NCI-H2171 treated with DMSO at 0.1 percent for 48 hours (cell line): ENCODE data around the gene AFF1.
"Not testable (repeated sequence)": the region's sequence is repeated elsewhere in the genome, so short reads cannot be mapped to it uniquely, and the experiment has no call there.

Source experiments
- DNase-seq: peaks from one replicate; lab custom pipeline; 2025; lab: John Stamatoyannopoulos, UW

Gene AFF1

GRCh38 chr4:87012265-87012953, 77.6 kb downstream of the AFF1 start:
- DNase-seq = no peak

GRCh38 chr4:87012954-87013308, 78.1 kb downstream of the AFF1 start:
- DNase-seq = not testable (repeated sequence)

- no peak for DNase-seq
These were observed 79.5 kb downstream of the AFF1 start for GRCh38 chr4:87014284-87014782.

- DNase-seq = no peak
These were observed 80.6 kb downstream of the AFF1 start for GRCh38 chr4:87015416-87015815.

GRCh38 chr4:87017580-87018342, 83.0 kb downstream of the AFF1 start:
- no peak for DNase-seq

GRCh38 chr4:87018753-87019152, 83.9 kb downstream of the AFF1 start:
- DNase-seq = no peak

- DNase-seq = no peak
These were observed 84.5 kb downstream of the AFF1 start for GRCh38 chr4:87019246-87019791.

GRCh38 chr4:87019898-87020297, 85.1 kb downstream of the AFF1 start:
- no peak for DNase-seq

- DNase-seq = no peak
These were observed 89.4 kb downstream of the AFF1 start for GRCh38 chr4:87024201-87024600.

- no peak for DNase-seq
These were observed 90.3 kb downstream of the AFF1 start for GRCh38 chr4:87025023-87025613.

GRCh38 chr4:87025614-87026041, 90.8 kb downstream of the AFF1 start:
- DNase-seq = no peak

- no peak for DNase-seq
These were observed 92.1 kb downstream of the AFF1 start for GRCh38 chr4:87026800-87027495.

- no peak for DNase-seq
These were observed 94.5 kb downstream of the AFF1 start for GRCh38 chr4:87029356-87029755.

GRCh38 chr4:87030124-87030523, 95.3 kb downstream of the AFF1 start:
- no peak for DNase-seq

- DNase-seq = no peak
These were observed 96.1 kb downstream of the AFF1 start for GRCh38 chr4:87030755-87031441.

- DNase-seq = no peak
These were observed 97.1 kb downstream of the AFF1 start for GRCh38 chr4:87031920-87032319.

- DNase-seq = no peak
These were observed 98.2 kb downstream of the AFF1 start for GRCh38 chr4:87032884-87033533.

- DNase-seq = no peak
These were observed 99.1 kb downstream of the AFF1 start for GRCh38 chr4:87033902-87034301.

GRCh38 chr4:87034527-87034926, 99.7 kb downstream of the AFF1 start:
- no peak for DNase-seq

- DNase-seq = peak; percentile 13
These were observed 101.2 kb downstream of the AFF1 start for GRCh38 chr4:87035881-87036509.

GRCh38 chr4:87036713-87037112, 101.9 kb downstream of the AFF1 start:
- DNase-seq = no peak
